ENCODE results near the gene PRKD2. TPM values are rescaled to one million over a fixed set of nuclear protein-coding genes. Genes with fewer than 3 reads are reported as not detected.

The PRKD2 gene
- total RNA-seq, 1 donor from 2014 or later, result 43.2 TPM

DNA sequence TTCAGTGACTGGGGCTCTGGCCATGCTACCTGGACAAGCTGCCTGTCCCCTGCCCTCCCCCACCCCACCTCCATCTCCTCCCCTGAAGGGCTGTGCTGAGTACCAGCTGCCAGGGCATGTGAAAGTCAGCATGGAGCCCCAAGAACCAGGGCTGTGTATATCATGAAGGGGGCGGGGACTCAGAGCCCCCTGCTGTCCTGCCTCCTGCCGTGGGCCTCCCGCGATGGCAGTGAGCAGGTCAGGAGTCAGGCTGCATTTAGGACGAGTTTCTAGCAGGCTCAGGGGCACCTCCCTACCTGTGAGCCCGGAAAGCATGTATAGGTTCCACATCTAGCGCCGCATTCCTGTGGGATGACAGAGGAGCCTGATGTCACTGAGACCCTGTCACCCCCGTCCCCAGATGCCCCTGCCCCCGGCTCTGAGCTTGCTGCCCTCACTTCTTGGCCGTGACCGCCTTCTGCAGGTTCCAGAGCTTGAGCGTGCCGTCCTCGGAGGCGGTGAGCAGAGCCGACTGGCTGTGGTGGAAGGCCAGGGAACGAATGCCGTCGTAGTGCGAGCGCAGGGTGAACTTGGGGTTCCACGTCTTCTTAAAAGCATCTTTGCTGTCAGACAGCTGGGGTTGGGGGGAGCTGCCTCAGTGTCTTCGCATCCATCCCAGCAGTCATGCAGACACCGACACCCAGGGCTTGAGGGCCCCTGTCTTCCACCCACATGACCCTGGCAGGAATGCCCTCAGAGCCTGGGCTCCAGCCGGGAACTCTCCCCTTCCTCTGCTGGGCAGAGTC lies 8.3 kb upstream of the PRKD2 start:
- DNase-seq (ENCODE audit: low spot score), result no peak

DNA sequence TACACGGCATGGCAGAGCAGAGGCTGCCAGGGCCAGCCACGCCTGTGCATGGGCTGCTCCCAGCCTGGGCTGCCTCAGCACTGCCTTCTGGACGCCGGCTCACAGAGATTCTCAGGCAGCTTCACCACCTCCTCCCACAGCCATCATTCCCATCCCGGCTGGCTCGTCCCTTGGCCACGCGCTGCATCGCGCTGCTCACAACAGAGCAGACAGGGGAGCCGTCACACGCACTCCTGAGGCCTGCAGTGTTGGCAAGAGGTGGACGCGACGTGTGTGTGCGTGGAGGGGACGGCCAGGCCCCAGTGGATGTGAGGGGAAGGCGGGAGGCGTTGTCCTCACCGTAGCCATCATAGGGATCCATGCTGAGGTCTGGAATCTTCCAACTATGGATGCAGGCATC lies 7.6 kb upstream of the PRKD2 start:
- no peak for DNase-seq (ENCODE audit: low spot score)

DNA sequence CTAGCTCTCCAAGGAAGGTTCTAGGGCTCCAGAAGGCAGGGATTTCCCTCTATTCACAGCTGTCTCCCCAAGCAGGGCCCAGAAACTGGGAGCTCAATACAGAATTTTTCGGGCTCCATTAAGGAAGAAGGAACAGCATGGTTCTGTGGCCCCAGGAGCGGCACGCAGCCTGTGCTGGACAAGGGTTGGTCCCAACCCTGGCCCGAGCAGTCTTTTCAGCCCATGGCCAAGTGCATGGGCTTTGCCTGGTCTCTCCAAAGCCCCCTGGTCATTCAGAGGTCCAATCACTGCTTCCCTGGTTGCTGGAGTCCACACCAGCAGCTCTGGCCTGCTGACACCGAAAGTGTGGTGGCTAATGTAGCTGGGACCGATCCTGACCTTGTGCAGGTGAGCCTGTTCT lies 6.6 kb upstream of the PRKD2 start:
- no peak for DNase-seq (ENCODE audit: low spot score)

DNA sequence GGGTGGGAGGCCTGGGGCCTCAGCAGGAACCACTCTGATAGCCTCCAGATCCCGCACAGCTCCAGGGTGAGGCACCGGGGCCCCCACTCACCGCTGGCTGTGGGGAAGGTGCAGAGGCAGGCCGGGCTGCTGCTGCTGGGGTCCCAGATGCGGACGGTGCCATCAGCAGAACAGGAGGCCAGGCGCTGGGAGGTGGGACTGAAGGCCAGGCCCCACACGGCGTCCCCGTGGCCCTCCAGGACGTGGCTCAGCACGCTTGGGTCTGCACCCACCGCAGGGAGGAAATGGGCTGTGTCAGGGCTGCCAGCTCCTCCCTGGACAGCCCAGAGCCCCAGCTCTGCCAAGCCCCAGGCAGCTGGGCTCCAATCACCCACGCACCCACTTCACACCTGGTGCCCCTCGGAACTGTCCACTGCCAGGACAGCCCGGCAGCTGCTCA lies 6.1 kb upstream of the PRKD2 start:
- DNase-seq (ENCODE audit: low spot score), result no peak

DNA sequence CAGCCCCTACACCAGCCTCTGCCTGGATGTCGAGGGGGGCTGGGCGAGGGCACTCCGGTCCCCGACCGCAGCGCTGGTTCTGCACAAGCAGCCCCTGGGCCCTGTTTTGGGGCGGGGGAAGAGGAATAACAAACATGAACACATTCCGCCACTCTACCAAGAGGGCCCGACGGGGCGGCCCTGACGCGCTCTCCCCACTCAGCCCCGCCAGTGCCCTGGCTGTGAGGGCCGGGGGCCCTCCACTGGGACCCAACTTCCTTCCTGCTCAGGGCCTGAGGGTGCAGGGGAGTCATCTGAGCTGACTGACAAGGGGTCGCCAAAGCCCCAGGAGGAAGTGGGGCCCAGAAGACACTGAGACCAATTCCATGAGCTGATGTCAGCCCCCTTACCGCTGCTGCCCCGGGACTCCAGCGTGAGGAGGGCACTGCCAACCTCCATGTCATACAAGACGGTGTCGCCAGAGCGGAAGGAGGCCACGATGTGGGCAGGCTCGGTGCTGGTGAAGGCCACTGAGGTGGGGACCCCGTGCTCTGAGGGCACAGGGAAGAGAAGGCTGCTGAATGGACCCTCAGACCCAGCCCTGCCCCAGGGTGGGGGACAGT lies 5.6 kb upstream of the PRKD2 start:
- no peak for DNase-seq (ENCODE audit: low spot score)

DNA sequence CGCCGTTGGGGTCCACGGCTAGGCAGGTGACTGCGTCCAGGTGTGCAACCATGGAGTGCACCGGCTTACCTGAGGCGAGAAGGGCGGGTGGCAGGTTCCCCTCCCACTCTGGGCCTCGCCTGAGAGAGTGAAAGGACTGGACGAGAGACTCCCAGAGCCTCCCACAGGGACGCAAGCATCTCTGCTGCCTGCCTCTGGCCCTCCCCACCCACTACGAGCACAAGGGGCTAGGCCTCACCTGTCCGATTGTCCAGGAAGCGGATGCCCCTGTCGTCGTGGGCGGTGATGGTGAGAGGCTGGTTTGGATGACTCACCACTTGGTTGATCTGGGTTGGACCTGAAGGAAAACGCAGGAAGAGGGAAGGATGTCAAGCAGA lies 5.1 kb upstream of the PRKD2 start:
- DNase-seq (ENCODE audit: low spot score), result no peak

DNA sequence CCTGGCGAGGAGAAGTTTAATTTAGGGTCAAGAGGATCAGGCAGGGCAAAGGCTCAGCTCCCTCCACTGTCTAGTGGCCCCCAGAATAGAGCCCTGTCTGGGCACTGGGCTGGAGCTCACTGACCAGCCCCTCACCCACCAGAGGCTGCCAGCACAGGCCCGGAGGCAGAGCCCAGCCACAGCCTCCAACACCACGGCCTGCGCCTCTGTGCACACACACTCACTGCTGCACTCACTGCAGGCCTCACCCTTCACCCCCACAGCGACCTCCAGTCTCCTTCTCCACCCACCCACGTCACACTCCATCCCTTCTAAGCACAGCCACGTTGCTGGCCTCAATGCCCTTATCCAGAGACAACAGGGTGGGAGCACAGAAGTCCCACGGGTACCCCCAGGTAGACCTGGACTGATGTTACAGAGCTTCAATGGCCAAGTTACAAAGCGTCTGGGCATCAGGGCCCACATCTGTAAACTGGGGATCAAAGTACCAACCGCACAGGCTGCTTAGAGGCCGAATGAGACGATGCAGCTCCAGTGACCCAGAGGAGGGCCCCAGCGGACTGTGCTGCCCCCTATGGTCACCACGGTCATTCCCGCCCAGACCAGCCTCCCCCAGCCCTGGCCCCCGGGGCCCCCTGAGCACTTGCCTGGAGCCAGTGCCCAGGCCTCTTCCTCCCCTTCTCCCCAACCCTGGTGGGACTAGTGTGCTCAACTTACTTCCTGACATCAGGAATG lies 4.5 kb upstream of the PRKD2 start:
- no peak for DNase-seq (ENCODE audit: low spot score)

DNA sequence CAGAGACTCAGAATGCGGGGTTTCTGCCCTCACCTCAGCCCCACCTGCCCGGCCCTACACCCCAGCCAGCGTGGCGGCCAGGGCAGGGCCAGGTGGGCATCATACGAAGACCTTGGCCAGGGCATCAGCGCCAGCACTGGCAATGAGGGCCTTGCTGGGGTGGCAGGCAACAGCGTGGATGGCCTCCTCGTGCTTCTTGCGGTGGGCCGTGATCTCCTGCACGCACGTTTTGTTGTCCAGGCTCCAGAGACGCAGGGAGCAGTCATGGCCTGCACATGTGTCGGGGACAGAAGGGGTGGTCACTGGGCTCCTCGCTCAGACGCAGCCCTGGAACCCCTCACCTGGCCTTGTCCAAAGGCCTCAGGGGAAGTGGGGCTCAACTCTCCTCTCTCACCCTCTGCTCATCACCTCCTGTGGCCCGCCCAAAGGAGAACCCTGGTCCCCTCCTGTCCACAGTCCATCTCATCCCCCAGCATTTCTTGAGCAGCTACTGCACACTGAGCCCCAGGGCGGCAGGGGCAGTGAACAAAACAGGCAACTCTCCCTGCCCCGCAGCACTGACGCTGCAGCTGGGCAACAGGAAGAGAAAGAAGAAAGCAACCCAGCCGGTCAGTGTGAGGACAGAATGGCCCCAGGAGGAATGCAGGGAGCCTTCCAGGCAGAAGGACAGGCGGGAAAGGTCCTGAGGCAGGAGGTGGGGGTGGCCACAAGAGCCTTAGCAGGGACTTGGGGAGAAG lies 3.8 kb upstream of the PRKD2 start:
- DNase-seq (ENCODE audit: low spot score), result no peak

DNA sequence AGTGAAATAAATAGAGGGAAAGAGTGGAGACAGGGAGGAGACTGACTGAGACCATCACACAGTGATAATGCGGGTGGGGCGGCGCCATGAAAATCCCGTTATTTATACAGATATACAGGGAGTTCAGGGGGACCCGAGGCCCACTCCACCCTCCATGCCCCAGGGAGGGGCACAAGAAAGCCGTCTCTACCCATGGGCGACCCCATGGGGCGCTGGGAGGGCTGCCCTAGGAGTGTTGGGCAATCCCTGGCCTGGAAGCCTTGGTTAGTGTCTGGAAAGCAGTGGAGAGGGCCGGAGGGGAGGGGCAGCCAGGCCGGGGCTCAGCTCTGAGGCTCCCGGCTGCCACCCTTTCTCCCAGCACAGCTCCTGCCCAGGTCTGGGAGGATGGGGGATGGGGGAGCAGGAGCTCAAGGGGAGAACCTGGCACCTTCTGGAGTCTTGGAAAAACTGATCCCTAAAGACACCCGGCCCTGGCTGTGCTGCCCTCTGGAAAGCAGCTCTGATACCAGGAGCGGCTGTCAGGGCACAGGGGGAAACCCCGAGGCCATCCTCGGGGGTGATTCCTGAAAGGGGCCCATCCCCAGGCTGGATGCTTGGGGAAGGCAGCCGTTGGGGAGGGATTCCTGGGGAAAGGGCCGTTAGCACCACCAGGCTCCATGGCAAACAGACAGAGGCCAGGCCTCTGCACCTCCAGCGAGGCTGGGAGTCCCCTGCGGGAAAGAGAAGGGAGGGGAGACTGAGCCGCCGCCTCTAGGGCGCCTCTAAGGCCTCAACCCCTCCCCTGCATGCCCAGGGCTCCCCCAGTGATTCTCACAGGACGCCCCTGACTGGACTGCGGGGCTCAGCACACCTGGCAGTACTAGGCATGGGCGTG lies 3.0 kb upstream of the PRKD2 start:
- DNase-seq (ENCODE audit: low spot score), result no peak

DNA sequence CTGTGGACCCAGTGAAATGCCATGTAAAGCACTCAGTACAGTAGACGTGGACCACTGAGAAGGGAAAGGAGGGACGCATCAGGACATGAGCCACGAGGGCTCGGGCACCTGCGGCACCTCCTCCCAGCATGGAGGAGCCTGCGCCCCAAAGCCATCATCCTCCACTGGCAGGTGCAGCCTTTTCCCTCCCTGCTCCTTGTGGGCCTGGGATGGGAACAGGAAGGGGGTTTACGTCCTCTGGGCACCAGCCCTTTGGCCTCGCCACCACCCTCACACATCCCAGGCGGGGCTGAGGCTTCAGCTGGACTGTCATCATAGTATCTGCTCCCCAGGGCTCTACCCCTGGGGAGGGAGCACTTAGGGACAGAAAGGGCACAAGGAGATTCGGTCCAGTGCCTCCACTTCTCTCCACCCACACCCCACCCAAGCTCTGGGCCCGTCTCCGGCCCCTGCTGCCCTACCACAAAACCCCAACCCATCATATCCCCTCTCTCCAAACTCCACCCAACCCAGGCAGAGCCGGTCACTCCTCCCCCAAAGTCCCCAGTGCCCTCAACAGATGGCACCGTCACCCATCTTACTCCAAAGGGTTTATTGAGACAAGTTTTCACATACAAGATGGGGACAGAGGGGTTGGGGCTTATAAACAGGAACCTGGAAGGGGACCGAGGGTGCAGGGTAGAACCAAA lies 2.2 kb upstream of the PRKD2 start:
- no peak for DNase-seq (ENCODE audit: low spot score)

DNA sequence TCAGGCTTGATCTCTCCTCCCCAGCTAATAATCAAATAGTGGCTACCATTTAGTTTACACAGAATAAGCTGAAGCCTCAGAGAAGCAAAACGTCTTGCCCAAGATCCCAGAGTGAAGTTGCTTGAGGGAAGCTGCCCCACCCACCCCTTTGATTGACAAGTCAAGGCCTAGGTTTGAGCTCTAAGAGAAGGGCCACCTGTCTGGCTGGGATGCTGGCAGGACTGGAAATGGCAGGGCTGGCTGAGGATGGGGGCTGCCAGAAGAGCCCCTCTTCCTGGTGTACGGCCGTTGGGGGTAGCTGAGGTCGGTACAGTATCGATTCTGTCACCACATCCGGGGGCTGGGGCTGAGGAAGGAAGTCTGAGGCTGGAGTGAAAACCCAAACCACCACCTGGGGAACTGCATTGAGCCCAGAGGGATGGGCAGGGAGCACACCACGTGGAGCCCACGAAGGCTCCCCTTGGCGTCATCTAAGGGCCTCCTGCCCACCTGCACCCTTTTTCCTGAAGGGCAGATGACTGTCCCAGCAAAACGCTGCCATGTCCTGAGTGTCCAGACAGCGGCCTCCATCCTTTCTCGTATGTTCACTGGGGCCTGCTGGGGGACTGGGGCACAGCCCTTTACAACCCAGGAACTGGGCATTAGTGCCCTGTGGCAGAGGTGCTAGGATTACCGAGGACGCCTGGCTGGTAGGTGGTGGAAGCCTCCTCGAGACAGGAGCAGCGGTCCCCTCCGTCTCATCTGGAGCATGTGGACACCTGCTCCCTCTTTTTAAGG lies 1.4 kb upstream of the PRKD2 start:
- no peak for DNase-seq (ENCODE audit: low spot score)

DNA sequence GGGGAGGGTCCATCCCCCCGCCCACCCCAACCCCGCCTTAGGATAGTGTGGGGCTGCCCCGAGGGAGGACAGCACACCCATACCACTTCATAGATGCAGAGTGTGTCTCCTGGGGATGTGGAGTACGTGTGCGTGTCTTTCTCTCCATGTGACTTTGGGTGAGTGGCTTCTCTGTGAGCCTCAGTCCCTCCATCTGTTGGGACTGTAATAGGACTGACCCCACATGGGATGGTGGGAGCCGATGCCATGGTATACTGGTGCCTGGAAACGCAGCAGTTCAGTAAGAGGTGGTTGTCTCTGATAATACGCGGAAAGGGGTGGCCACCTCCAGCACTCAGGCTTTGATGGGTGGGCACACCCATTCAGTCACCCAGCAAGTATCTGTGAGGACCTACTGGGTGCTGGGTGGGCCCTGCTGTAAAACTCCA lies 816 bp upstream of the PRKD2 start:
- DNase-seq (ENCODE audit: low spot score), result no peak

DNA sequence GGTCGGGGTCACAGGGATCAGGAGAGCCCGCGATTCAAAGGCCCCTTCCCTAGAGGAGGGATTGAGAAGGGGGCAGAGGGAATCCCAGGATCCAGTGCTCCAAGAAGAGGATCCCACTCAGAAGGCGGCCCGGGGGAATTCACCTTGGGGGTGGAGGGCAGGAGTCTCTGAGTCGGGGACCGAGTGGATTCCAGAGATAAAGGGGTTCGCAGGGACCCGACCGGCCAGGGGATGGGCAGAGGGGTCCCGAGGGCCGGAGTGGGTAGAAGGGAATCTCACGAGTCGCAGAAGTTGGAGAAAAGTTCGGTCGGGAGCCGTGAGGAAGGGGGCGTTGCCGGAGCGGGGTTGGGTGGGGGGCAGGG lies 261 bp downstream of the PRKD2 start:
- peak; percentile 89 for DNase-seq (ENCODE audit: low spot score)

DNA sequence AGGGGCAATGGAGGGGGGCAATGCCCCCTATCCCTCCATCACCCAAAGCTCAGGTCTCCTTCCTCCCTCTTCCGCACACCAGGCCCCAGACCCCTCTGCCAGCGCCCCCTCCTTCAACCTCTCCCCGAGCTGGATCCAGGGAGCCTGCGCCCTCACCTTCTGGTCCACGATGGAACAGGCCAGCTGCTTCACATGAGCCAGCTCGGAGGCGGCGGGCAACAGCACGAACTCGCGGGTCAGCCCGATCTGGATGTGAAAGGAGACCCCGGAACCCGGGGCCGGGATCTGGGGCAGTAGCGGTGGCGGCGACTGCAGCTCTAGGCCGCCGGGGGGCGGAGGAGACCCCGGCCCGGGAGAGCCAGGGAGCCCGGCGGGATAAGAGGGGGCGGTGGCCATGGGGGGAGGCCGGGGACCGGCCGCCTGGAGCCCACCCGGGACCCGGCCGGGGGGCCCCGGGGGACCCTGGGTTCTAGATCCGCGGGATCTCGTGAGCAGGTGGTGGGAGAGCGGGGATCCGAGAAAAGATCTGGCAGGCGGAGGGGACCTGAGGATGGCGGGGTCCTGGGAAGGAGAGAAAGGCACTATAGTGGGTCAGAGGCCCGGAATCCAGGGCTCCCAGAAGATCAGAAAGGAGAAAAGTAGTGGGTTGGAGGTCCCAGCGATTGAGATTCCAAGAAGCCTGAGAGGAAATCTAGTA lies 791 bp downstream of the PRKD2 start:
- DNase-seq (ENCODE audit: low spot score), result peak; percentile 90

DNA sequence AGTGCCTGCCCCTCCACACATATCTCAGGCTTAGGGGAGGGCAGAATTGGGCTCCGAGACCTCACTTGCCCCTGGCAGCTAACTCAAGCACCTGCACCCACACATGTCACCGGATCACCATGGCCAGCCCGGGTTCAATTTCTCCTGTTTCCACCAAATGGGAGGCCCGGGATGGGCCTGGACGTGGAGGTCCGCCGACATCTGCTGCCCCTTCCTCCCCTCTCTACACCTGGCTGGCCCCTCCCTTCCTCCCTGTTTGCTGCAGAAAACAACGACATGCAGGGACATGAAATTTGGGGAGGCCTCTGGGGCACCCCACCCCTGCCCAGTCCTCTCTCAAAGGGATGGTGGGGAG lies 1.3 kb downstream of the PRKD2 start:
- DNase-seq (ENCODE audit: low spot score), result no peak

DNA sequence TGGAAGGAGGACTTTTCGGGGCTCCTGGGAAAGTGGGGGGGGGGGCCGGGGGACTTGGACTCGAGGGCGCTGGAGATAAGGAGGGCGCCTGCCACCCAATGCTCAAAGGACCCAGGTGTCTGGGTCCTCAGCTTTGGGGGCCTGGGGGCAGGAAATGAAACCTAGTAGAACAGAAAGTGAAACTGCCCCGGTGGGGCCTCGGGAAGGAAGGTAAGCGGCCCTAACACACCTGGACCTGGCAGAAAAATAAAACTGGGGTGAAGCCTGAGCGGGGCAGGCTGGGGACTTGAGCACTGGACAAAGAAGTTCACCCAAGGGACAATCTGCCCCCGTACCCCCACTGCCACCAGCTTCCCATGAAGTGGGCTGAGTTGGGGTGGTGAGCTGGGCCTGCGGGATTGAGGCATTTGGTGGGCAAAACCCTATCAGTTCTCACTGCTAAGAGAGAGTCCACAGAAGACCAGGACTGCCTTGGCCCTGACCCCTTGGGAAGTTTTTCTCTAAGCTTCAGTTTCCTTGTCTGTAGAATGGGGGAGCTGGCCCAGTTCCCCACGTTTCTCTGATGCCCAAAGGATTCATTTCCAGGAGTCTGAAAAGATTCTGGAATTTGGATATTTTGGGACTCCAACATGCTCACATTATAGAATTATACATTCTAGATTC lies 2.3 kb downstream of the PRKD2 start:
- DNase-seq (ENCODE audit: low spot score), result peak; percentile 88

DNA sequence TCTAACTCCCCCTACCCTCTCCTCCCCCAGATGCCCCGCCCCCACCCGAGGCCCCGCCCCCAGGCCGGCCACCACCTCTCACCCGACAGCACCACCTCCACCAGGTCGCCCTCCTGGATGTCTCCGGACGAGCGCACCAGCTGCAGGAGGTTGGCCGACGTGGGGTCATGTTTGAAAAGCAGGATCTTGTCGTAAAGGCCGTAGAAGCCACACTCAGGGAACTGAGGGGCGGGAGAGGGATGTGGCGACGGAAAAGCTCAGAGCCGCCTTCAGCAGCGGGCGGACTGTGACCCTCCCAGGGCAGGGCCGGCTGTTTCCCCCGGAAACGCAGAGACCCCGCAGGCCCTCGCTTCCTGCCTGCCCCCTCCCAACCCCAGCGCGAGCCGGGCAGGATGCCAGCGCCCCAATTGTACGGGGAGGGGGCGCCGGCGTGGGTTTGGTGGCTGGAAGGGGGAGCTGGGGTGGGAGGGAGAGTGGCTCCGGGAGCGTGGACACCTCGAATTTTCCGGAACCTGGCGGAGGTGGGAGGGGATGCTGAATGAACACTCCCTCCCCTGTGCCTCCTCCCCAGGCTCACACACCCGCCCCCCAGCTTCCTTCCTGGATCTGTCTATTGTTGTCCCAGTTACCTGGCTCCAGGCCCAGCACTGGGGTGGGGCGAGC lies 3.0 kb downstream of the PRKD2 start:
- peak; percentile 94 for DNase-seq (ENCODE audit: low spot score)

All from mesenteric fat pad (tissue), 1 donor.